BE2C (cell line): ENCODE measurements around the gene HCFC1.

Source experiments
- DNase-seq: peaks from one replicate; pipeline ENCODE4 v3.0.0-alpha.2; 2020
- H3K27me3 ChIP-seq: fragments of 250-450 bp; sonication (Bioruptor Pico); 2 replicates; pipeline ENCODE4 v1.5.1; 2020; ENCODE audit warnings: mild to moderate bottlenecking
- H3K36me3 ChIP-seq: fragments of 250-450 bp; sonication (Bioruptor Pico); 2 replicates; pipeline ENCODE4 v1.5.1; 2020; ENCODE audit warnings: mild to moderate bottlenecking
- H3K4me1 ChIP-seq: fragments of 250-450 bp; sonication (Bioruptor Pico); 2 replicates; pipeline ENCODE4 v1.5.1; 2020
- H3K4me3 ChIP-seq: 2 replicates; pipeline ENCODE4 v1.5.1; 2011; ENCODE audit warnings: low read depth, low read length
- H3K9me3 ChIP-seq: fragments of 250-450 bp; sonication (Bioruptor Pico); 2 replicates; pipeline ENCODE4 v1.5.1; 2020
- CTCF ChIP-seq: IDR thresholded peaks from 2 replicates; pipeline ENCODE4 v1.5.1; 2012; ENCODE audit warnings: mild to moderate bottlenecking, low read depth, low read length

Gene HCFC1

DNA sequence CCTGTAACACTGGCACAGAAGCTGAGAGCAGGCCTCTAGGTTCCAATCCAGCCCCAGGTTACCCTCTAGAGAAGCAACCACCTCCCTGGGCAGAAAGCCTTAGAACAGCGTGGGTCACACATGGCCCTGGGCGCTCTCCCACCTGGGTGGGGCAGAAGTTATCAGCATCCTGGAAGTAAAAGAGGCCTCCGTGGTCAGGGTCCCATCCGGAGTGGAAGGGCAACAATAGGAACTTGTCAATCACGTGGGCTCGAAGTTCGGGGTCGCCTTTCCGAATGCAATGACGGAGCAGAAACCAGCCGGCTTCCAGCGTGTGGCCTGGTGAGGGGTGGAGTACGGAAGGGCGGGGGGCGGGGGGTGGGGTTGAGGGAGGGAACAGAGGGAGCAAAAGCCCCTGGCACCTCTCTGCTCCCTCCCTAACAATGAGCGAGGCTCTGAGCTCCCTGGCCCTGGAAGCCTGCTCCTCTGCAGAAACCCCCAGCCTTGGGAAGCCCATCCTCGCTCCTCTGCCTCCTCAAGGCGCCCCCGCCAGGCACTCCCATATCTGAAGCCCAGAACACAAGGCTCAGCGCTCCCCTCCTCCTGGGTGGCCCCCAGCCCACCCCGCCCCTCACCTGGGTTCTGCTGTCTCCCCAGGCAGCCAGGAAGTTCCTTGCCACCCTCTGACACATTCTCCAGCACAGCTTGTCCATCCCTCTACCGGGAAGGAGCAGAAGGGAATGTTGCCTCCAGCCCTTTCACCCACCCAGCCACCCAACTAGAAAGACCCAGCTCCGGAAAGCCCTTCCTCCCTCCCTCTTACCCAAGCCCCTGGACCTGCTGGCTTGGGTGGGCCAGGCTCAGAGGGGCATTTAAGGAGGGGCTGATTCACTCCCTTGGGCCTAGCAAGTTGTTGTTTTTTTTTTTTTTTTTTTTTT is 30.0 kb downstream of the HCFC1 start:
- DNase-seq, result no peak
- no peaks in the 10 kb centered on the region for H3K27me3 ChIP-seq
- no peaks in the 10 kb centered on the region for H3K36me3 ChIP-seq
- no peak overlapping the region for H3K4me3 ChIP-seq
- no peak for TF ChIP-seq CTCF
- H3K4me1 ChIP-seq, result no peaks in the 10 kb centered on the region
- no peaks in the 10 kb centered on the region for H3K9me3 ChIP-seq

GRCh38 chrX:153939573-153939972 is 32.0 kb downstream of the HCFC1 start:
- no peak for TF ChIP-seq CTCF
- H3K27me3 ChIP-seq, result no peaks in the 10 kb centered on the region
- no peaks in the 10 kb centered on the region for H3K9me3 ChIP-seq
- no peaks in the 10 kb centered on the region for H3K36me3 ChIP-seq
- no peak for DNase-seq
- no peaks in the 10 kb centered on the region for H3K4me1 ChIP-seq
- H3K4me3 ChIP-seq, result no peak overlapping the region

DNA sequence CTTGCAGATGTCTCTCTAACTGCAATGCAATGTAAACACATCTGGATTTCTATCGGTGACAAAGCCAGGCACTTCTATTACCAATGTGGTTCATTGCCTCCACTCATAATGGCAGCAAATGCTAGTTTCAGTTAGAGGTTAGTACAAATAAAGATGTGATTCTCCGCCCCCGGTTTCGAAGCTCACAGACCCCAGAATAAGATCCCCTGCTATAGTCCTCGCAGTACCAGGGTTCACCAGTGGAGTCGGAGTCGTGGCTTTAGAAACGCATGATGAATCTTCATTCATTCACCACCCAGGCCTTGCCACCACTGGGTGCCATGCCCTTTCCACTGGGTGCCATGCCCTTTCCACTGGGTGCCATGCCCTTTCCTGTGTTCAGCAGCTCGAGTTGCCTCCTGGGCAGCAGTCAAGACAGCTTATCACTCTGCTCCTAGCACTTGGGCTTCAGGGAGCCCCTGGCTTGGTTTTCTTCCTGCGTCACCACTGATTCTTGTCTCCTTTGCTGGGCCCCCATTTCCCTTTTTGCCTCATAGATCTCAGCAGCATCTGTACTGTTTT is 33.3 kb downstream of the HCFC1 start:
- H3K4me1 ChIP-seq, result no peaks in the 10 kb centered on the region
- no peaks in the 10 kb centered on the region for H3K9me3 ChIP-seq
- peaks cover under 1% of the 10 kb centered on the region for H3K36me3 ChIP-seq
- TF ChIP-seq CTCF, result no peak
- H3K27me3 ChIP-seq, result no peaks in the 10 kb centered on the region
- no peak for DNase-seq
- no peak overlapping the region for H3K4me3 ChIP-seq

- H3K27me3 ChIP-seq, result no peaks in the 10 kb centered on the region
Observed at GRCh38 chrX:153937056-153937455, 34.6 kb downstream of the HCFC1 start.

DNA sequence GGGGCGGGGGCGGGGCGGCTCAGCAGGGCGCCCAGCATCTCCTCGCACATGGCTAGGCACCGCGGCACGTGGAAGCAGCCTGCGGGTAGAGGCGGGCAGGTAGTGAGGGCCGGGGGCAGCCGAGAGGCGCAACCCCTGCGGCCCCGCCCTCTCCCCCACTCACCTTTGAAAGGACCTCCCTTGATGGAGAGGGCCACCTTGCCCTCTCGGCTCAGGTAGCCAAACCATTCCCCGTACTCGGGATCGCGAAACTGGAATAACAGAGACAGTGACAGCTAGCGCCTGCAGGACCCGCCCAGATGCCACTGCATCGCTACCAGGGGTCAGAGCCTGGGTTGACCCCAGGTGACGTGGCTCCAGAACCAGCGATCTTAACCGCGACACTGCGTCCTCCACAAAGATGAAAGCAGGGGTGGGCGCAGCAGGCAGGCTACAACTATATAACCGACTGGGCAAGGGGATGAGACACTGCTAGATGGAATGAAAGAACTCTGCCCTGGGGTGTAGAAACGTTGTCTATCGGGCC is 36.2 kb downstream of the HCFC1 start:
- Histone ChIP-seq H3K36me3 (peaks cover 26% of the 10 kb centered on the region), H3K4me1 (no peaks in the 10 kb centered on the region), H3K27me3 (no peaks in the 10 kb centered on the region), H3K4me3 (peak overlapping the region; percentile 42), H3K9me3 (no peaks in the 10 kb centered on the region)
- no peak for DNase-seq
- no peak for TF ChIP-seq CTCF

More at GRCh38 chrX:153937056-153937455, 34.6 kb downstream of the HCFC1 start:
- Histone ChIP-seq H3K4me1 (no peaks in the 10 kb centered on the region), H3K9me3 (no peaks in the 10 kb centered on the region), H3K4me3 (no peak overlapping the region), H3K36me3 (peaks cover 11% of the 10 kb centered on the region)
- TF ChIP-seq CTCF, result no peak
- no peak for DNase-seq

GRCh38 chrX:153934762-153935325 is 36.8 kb downstream of the HCFC1 start, which contains the start of gene NAA10:
Gene NAA10, minus strand, starts transcription at chrX:153935037. Its CDS starts 133 bp downstream, at chrX:153934904.
- DNase-seq, result peak; percentile 84

More at GRCh38 chrX:153934762-153935325, 36.8 kb downstream of the HCFC1 start, which contains the start of gene NAA10:
- peaks cover 26% of the 10 kb centered on the region for H3K36me3 ChIP-seq
- no peak for TF ChIP-seq CTCF
- peak within 1 kb of the TSS; percentile 75 for H3K4me3 ChIP-seq
- H3K4me1 ChIP-seq, result no peaks in the 10 kb centered on the region
- no peaks in the 10 kb centered on the region for H3K27me3 ChIP-seq
- no peaks in the 10 kb centered on the region for H3K9me3 ChIP-seq
